Mesendoderm (in vitro differentiated cells): ENCODE results near the gene FXYD1.

Experiments used
- DNase-seq: peaks from one replicate; pipeline ENCODE4 v3.0.0; 2013
- H2AK5ac ChIP-seq: 2 replicates; pipeline ENCODE4 v1.6.1; 2013; ENCODE audit warnings: low read length, inconsistent platforms
- H2BK120ac ChIP-seq: 2 replicates; pipeline ENCODE4 v1.6.1; 2013; ENCODE audit warnings: low read depth, mild to moderate bottlenecking, low read length, moderate library complexity, mixed read lengths
- H2BK15ac ChIP-seq: replicated peaks from 2 replicates; pipeline ENCODE4 v1.6.1; 2013; ENCODE audit warnings: low read depth, mild to moderate bottlenecking, moderate library complexity
- H2BK5ac ChIP-seq: 2 replicates; pipeline ENCODE4 v1.6.1; 2013; ENCODE audit warnings: low read length, inconsistent platforms
- H3K18ac ChIP-seq: 2 replicates; pipeline ENCODE4 v1.6.1; 2013; ENCODE audit warnings: mild to moderate bottlenecking, low read length, mixed read lengths
- H3K23ac ChIP-seq: one replicate; pipeline ENCODE4 v1.6.1; 2013; ENCODE audit warnings: low read length
- H3K27ac ChIP-seq: 2 replicates; pipeline ENCODE4 v1.5.1; 2013; ENCODE audit warnings: low read depth, mild to moderate bottlenecking, inconsistent platforms, low read length, moderate library complexity
- H3K27me3 ChIP-seq: 2 replicates; pipeline ENCODE4 v1.6.1; 2013; ENCODE audit warnings: low read length, control low read depth, mild to moderate bottlenecking, inconsistent platforms; ENCODE audit not compliant: insufficient read depth, poor library complexity
- H3K36me3 ChIP-seq: 2 replicates; pipeline ENCODE4 v1.6.1; 2013; ENCODE audit warnings: low read length, inconsistent platforms; ENCODE audit not compliant: control insufficient read depth, insufficient read depth
- H3K4ac ChIP-seq: one replicate; pipeline ENCODE4 v1.6.1; 2013; ENCODE audit warnings: low read depth, mild to moderate bottlenecking, low read length, moderate library complexity
- H3K4me1 ChIP-seq: 2 replicates; pipeline ENCODE4 v1.6.1; 2013; ENCODE audit warnings: low read depth, low read length, inconsistent platforms; ENCODE audit not compliant: control insufficient read depth
- H3K4me2 ChIP-seq: 2 replicates; pipeline ENCODE4 v1.6.1; 2013; ENCODE audit warnings: low read length
- H3K4me3 ChIP-seq: 2 replicates; pipeline ENCODE4 v1.5.1; 2013; ENCODE audit warnings: mild to moderate bottlenecking, low read length
- H3K56ac ChIP-seq: one replicate; pipeline ENCODE4 v1.6.1; 2013; ENCODE audit warnings: low read length
- H3K79me1 ChIP-seq: 2 replicates; pipeline ENCODE4 v1.6.1; 2013; ENCODE audit warnings: low read length, inconsistent platforms
- H3K79me2 ChIP-seq: 2 replicates; pipeline ENCODE4 v1.6.1; 2013; ENCODE audit warnings: mild to moderate bottlenecking, low read length; ENCODE audit not compliant: control insufficient read depth, insufficient read depth
- H3K9ac ChIP-seq: 2 replicates; pipeline ENCODE4 v1.6.1; 2013; ENCODE audit warnings: low read length, inconsistent platforms
- H4K5ac ChIP-seq: one replicate; pipeline ENCODE4 v1.6.1; 2013; ENCODE audit warnings: low read length
- H4K8ac ChIP-seq: one replicate; pipeline ENCODE4 v1.6.1; 2013; ENCODE audit warnings: low read depth, mild to moderate bottlenecking, control low read depth, low read length, moderate library complexity
- WGBS: extraction: QIAGEN DNeasy Blood & Tissue Kit; methylation state at CpG from one replicate; pipeline ENCODE4 v1.1.7; 2013; ENCODE audit warnings: low lambda C conversion rate, missing lambda C conversion rate; ENCODE audit not compliant: insufficient coverage; ENCODE audit errors: extremely low coverage; 5-methylcytosine and 5-hydroxymethylcytosine counted together

FXYD1 gene

GRCh38 chr19:35124098-35125060, 14.2 kb upstream of the FXYD1 start:
- Histone ChIP-seq H2AK5ac (no peak overlapping the region), H3K79me2 (no peaks in the 10 kb centered on the region), H3K27ac (no peak overlapping the region), H2BK5ac (no peak overlapping the region), H3K56ac (peak overlapping the region; percentile 3), H3K36me3 (no peaks in the 10 kb centered on the region), H2BK15ac (no peak overlapping the region), H3K4me3 (no peak overlapping the region), H2BK120ac (no peak overlapping the region), H3K4me1 (peaks cover 3% of the 10 kb centered on the region), H3K4ac (no peak overlapping the region), H4K5ac (no peak overlapping the region), H4K8ac (no peak overlapping the region), H3K23ac (no peak overlapping the region), H3K9ac (no peak overlapping the region), H3K4me2 (no peak overlapping the region), H3K79me1 (no peaks in the 10 kb centered on the region), H3K18ac (no peak overlapping the region), H3K27me3 (no peaks in the 10 kb centered on the region)
- DNase-seq, result peak; percentile 52
- 100% methylated on average over 2 of the region's 42 CpGs for WGBS

- Histone ChIP-seq H2AK5ac (no peak overlapping the region), H3K79me2 (no peaks in the 10 kb centered on the region), H3K79me1 (no peaks in the 10 kb centered on the region), H3K4me3 (no peak overlapping the region), H3K4ac (no peak overlapping the region), H2BK120ac (no peak overlapping the region), H3K23ac (no peak overlapping the region), H2BK15ac (no peak overlapping the region), H4K8ac (no peak overlapping the region), H3K4me1 (peaks cover 3% of the 10 kb centered on the region), H3K36me3 (no peaks in the 10 kb centered on the region), H4K5ac (no peak overlapping the region), H3K56ac (no peak overlapping the region), H2BK5ac (no peak overlapping the region), H3K18ac (no peak overlapping the region), H3K27ac (no peak overlapping the region), H3K9ac (no peak overlapping the region), H3K4me2 (no peak overlapping the region), H3K27me3 (no peaks in the 10 kb centered on the region)
- no peak for DNase-seq
- no CpG with 5 or more reads among the region's 19 CpGs for WGBS
These were observed 13.3 kb upstream of the FXYD1 start for GRCh38 chr19:35125270-35125717.

- no peak for DNase-seq
- WGBS, result no CpG with 5 or more reads among the region's 35 CpGs
- Histone ChIP-seq H3K4me1 (peaks cover 3% of the 10 kb centered on the region), H2AK5ac (no peak overlapping the region), H3K27ac (no peak overlapping the region), H3K56ac (no peak overlapping the region), H3K4me3 (no peak overlapping the region), H3K9ac (no peak overlapping the region), H3K79me1 (no peaks in the 10 kb centered on the region), H3K4ac (no peak overlapping the region), H4K8ac (no peak overlapping the region), H3K27me3 (no peaks in the 10 kb centered on the region), H3K79me2 (no peaks in the 10 kb centered on the region), H2BK15ac (no peak overlapping the region), H3K4me2 (no peak overlapping the region), H3K36me3 (no peaks in the 10 kb centered on the region), H2BK120ac (no peak overlapping the region), H3K23ac (no peak overlapping the region), H4K5ac (no peak overlapping the region), H2BK5ac (no peak overlapping the region), H3K18ac (no peak overlapping the region)
These were observed 12.6 kb upstream of the FXYD1 start for GRCh38 chr19:35125749-35126623.

GRCh38 chr19:35126624-35126959, 12.0 kb upstream of the FXYD1 start:
- Histone ChIP-seq H3K79me1 (no peaks in the 10 kb centered on the region), H3K18ac (no peak overlapping the region), H3K23ac (no peak overlapping the region), H2AK5ac (no peak overlapping the region), H3K4me1 (peaks cover 3% of the 10 kb centered on the region), H3K4me2 (no peak overlapping the region), H2BK120ac (no peak overlapping the region), H2BK15ac (no peak overlapping the region), H3K27ac (no peak overlapping the region), H3K56ac (no peak overlapping the region), H4K5ac (no peak overlapping the region), H3K27me3 (no peaks in the 10 kb centered on the region), H2BK5ac (no peak overlapping the region), H3K4ac (no peak overlapping the region), H3K79me2 (no peaks in the 10 kb centered on the region), H3K36me3 (no peaks in the 10 kb centered on the region), H3K4me3 (no peak overlapping the region), H3K9ac (no peak overlapping the region), H4K8ac (no peak overlapping the region)
- WGBS, result no CpG with 5 or more reads among the region's 20 CpGs
- DNase-seq, result no peak

- H3K36me3 ChIP-seq, result no peaks in the 10 kb centered on the region
- H3K27me3 ChIP-seq, result no peaks in the 10 kb centered on the region
- H3K4me2 ChIP-seq, result no peak overlapping the region
- H3K4me1 ChIP-seq, result peaks cover 2% of the 10 kb centered on the region
- H2AK5ac ChIP-seq, result no peak overlapping the region
- no peaks in the 10 kb centered on the region for H3K79me1 ChIP-seq
- no peak overlapping the region for H3K9ac ChIP-seq
- H3K23ac ChIP-seq, result no peak overlapping the region
- no peak overlapping the region for H3K18ac ChIP-seq
- no peak overlapping the region for H3K27ac ChIP-seq
- no peak for DNase-seq
- H4K5ac ChIP-seq, result no peak overlapping the region
- H3K56ac ChIP-seq, result no peak overlapping the region
- H2BK120ac ChIP-seq, result no peak overlapping the region
- H2BK5ac ChIP-seq, result no peak overlapping the region
- H3K4ac ChIP-seq, result no peak overlapping the region
- H2BK15ac ChIP-seq, result no peak overlapping the region
- no peak overlapping the region for H3K4me3 ChIP-seq
- WGBS, result no CpG with 5 or more reads among the region's 7 CpGs
- no peak overlapping the region for H4K8ac ChIP-seq
- no peaks in the 10 kb centered on the region for H3K79me2 ChIP-seq
These were observed 10.8 kb upstream of the FXYD1 start for GRCh38 chr19:35127871-35128270.
